ENCODE measurements around the gene TMEM218.

DNA sequence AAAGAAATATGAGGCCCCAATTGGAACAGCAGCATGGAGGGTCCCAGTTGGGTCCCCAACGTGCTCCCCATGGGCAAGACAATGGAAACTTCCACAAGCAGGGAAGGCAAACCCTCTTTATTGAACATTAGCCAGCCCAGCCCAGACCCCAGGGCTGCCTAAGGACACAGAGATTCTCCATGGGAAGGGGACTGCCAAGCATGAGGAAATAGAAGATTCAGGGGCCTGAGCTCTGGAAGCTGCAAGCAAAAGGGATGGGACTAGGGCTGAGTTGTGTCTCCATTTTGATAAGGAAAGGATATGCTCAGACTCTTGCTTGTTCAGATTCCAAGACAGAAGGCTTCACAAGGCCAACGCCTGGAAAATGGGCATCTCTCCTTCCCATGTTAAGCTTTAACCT, 23.3 kb downstream of the TMEM218 start:
- TF ChIP-seq, protein P1, sequence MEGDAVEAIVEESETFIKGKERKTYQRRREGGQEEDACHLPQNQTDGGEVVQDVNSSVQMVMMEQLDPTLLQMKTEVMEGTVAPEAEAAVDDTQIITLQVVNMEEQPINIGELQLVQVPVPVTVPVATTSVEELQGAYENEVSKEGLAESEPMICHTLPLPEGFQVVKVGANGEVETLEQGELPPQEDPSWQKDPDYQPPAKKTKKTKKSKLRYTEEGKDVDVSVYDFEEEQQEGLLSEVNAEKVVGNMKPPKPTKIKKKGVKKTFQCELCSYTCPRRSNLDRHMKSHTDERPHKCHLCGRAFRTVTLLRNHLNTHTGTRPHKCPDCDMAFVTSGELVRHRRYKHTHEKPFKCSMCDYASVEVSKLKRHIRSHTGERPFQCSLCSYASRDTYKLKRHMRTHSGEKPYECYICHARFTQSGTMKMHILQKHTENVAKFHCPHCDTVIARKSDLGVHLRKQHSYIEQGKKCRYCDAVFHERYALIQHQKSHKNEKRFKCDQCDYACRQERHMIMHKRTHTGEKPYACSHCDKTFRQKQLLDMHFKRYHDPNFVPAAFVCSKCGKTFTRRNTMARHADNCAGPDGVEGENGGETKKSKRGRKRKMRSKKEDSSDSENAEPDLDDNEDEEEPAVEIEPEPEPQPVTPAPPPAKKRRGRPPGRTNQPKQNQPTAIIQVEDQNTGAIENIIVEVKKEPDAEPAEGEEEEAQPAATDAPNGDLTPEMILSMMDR (conservative IDR thresholded peaks at IDR 0.05): no peak
- no peak for TF ChIP-seq EZH2 (IDR thresholded peaks at IDR 0.05; ENCODE audit: low read depth)

Measured in PC-9 (cell line).